ENCODE data around the gene MRPS21. TPM values are rescaled to one million over a fixed set of nuclear protein-coding genes. Genes with fewer than 3 reads are reported as not detected.

The MRPS21 gene
- 37.9 and 43.8 TPM in 2 replicates for total RNA-seq

GRCh38 chr1:150293433-150294253, at the start of gene MRPS21:
MRPS21 (plus strand) TSS chr1:150293861; CDS start chr1:150294367, 506 bp downstream.

GRCh38 chr1:150257624-150258585, 35.8 kb upstream of the MRPS21 start, which contains the start of gene CA14:
CA14 (plus strand) TSS chr1:150257774; CDS start chr1:150258129, 355 bp downstream.

GRCh38 chr1:150268705-150269403, 24.8 kb upstream of the MRPS21 start, which contains the start of gene APH1A:
APH1A (minus strand) TSS chr1:150269016; CDS start chr1:150268810, 206 bp downstream.

GRCh38 chr1:150281758-150282557, 11.7 kb upstream of the MRPS21 start, which contains the start of gene CIART:
CIART (plus strand) TSS chr1:150282554; CDS start chr1:150283268, 714 bp downstream.

Other genes starting within 250 kb of the MRPS21 start
- gene VPS45, start 226.1 kb upstream of the MRPS21 start, total RNA-seq = 18.5 and 19.9 TPM in 2 replicates
- 73.7 and 75.3 TPM in 2 replicates for gene PLEKHO1, start 143.9 kb upstream of the MRPS21 start, total RNA-seq
- 6.5 and 20.9 TPM in 2 replicates for gene ANP32E, start 57.7 kb upstream of the MRPS21 start, total RNA-seq
- gene CA14, start 36.1 kb upstream of the MRPS21 start, total RNA-seq = not detected in 2 replicates
- gene APH1A, start 24.8 kb upstream of the MRPS21 start, total RNA-seq = 109 and 126 TPM in 2 replicates
- gene C1orf54, start 21.1 kb upstream of the MRPS21 start, total RNA-seq = 1.5 and 2.4 TPM in 2 replicates
- 0.81 and 4.9 TPM in 2 replicates for gene CIART, start 11.3 kb upstream of the MRPS21 start, total RNA-seq
- gene PRPF3, start 27.7 kb downstream of the MRPS21 start, total RNA-seq = 16.0 and 21.3 TPM in 2 replicates
- 9.3 and 14.5 TPM in 2 replicates for gene RPRD2, start 70.3 kb downstream of the MRPS21 start, total RNA-seq
- gene TARS2, start 193.6 kb downstream of the MRPS21 start, total RNA-seq = 20.5 and 20.7 TPM in 2 replicates
- gene ECM1, start 214.2 kb downstream of the MRPS21 start, total RNA-seq = 9.1 and 20.5 TPM in 2 replicates
- 0.49 TPM in 1 of 2 replicates, not detected in the other for gene FALEC, start 221.9 kb downstream of the MRPS21 start, total RNA-seq